Kidney epithelial cell (primary cell): ENCODE data around the gene IFITM5. TPM values are rescaled to one million over a fixed set of nuclear protein-coding genes. Genes with fewer than 3 reads are reported as not detected.
A peak's percentile ranks its signal among the peaks of the same experiment; 100 is the strongest.

Experiments
- DNase-seq: peaks from one replicate; pipeline ENCODE4 v3.0.0-alpha.2; 2010; ENCODE audit warnings: low read depth
- H3K27me3 ChIP-seq: 2 replicates; pipeline ENCODE4 v1.6.0; 2011; ENCODE audit warnings: low read length; ENCODE audit not compliant: control insufficient read depth, insufficient read depth
- H3K36me3 ChIP-seq: 2 replicates; pipeline ENCODE4 v1.5.1; 2011; ENCODE audit warnings: low read length; ENCODE audit not compliant: control insufficient read depth, insufficient read depth
- H3K4me3 ChIP-seq: 2 replicates; pipeline ENCODE4 v1.5.1; 2011; ENCODE audit warnings: low read depth, mild to moderate bottlenecking, control low read depth, low read length
- CTCF ChIP-seq: IDR thresholded peaks from 2 replicates; pipeline ENCODE4 v1.5.1; 2011; ENCODE audit warnings: mild to moderate bottlenecking, moderate library complexity, low read length, control low read depth, inconsistent platforms; ENCODE audit not compliant: insufficient read depth, poor library complexity, severe bottlenecking
- total RNA-seq: library from RNA; depleted of rRNA; stranded (reverse); fragments of >200 nt; gene quantifications from 2 replicates; pipeline ENCODE4 v1.2.3, GENCODE V29; 2015

IFITM5 gene
- total RNA-seq, 1 donor from 2014 or later, result not detected

GRCh38 chr11:251550-251949 lies 47.8 kb downstream of the IFITM5 start:
- DNase-seq, result no peak

DNA sequence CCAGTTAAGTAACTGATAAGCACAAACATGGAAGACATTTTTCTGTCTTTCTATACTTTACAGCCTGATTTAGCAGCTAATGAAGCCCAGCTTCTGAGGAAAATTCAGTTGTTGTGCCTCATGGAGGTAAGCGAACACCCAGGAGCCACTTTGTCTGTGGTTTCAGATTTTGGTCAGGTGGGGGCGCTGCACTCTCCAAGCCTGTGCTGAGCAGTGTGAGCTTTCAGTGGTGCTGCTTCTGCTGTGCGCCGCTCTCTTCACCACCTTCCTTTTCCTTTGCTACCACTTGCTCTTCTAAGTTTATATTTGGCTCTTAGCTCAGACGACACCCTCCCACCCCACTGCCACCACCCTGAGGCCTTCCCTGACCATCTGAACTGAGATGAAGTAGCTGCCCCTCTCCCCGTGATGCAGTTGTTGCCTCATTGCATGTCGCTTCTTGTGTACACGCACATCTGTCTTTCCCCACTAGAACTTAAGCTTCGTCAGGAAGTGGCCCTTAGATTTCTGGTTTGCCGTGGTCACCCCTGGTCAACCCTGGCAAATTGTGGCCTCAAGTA lies 48.5 kb downstream of the IFITM5 start:
- H3K4me3 ChIP-seq, result no peak overlapping the region
- no peaks in the 10 kb centered on the region for H3K27me3 ChIP-seq
- TF ChIP-seq CTCF, result peak; percentile 76
- DNase-seq, result no peak
- H3K36me3 ChIP-seq, result peaks cover 3% of the 10 kb centered on the region

More at GRCh38 chr11:251550-251949, 47.8 kb downstream of the IFITM5 start:
- no peaks in the 10 kb centered on the region for H3K27me3 ChIP-seq
- no peak overlapping the region for H3K4me3 ChIP-seq
- peaks cover 3% of the 10 kb centered on the region for H3K36me3 ChIP-seq
- TF ChIP-seq CTCF, result no peak

GRCh38 chr11:250274-250673 lies 49.1 kb downstream of the IFITM5 start:
- H3K4me3 ChIP-seq, result no peak overlapping the region
- no peak for DNase-seq
- H3K27me3 ChIP-seq, result no peaks in the 10 kb centered on the region
- H3K36me3 ChIP-seq, result peaks cover 3% of the 10 kb centered on the region
- TF ChIP-seq CTCF, result no peak

- H3K36me3 ChIP-seq, result peaks cover 5% of the 10 kb centered on the region
- TF ChIP-seq CTCF, result no peak
- no peaks in the 10 kb centered on the region for H3K27me3 ChIP-seq
- no peak for DNase-seq
- H3K4me3 ChIP-seq, result no peak overlapping the region
These were observed 50.3 kb downstream of the IFITM5 start for GRCh38 chr11:249062-249461.

Other genes with a start within 250 kb of the IFITM5 start
- not detected in 2 replicates for gene SCGB1C1, start 106.4 kb downstream of the IFITM5 start, total RNA-seq
- 30.6 and 31.1 TPM in 2 replicates for gene BET1L, start 92.1 kb downstream of the IFITM5 start, total RNA-seq
- gene RIC8A, start 91.8 kb downstream of the IFITM5 start, total RNA-seq, result 116 and 131 TPM in 2 replicates
- gene SIRT3, start 63.2 kb downstream of the IFITM5 start, total RNA-seq, result 11.4 and 11.8 TPM in 2 replicates
- gene PSMD13, start 62.5 kb downstream of the IFITM5 start, total RNA-seq, result 131 and 150 TPM in 2 replicates
- not detected in 2 replicates for gene NLRP6, start 21.1 kb downstream of the IFITM5 start, total RNA-seq
- 10.5 and 13.1 TPM in 2 replicates for gene PGGHG, start 10.4 kb downstream of the IFITM5 start, total RNA-seq
- 39.9 and 55.0 TPM in 2 replicates for gene IFITM2, start 8.3 kb upstream of the IFITM5 start, total RNA-seq
- gene IFITM1, start 14.5 kb upstream of the IFITM5 start, total RNA-seq, result 38.2 and 42.4 TPM in 2 replicates
- 93.7 and 125 TPM in 2 replicates for gene IFITM3, start 21.3 kb upstream of the IFITM5 start, total RNA-seq
- 24.2 and 31.6 TPM in 2 replicates for gene B4GALNT4, start 70.0 kb upstream of the IFITM5 start, total RNA-seq
- 23.9 and 24.9 TPM in 2 replicates for gene PKP3, start 94.7 kb upstream of the IFITM5 start, total RNA-seq
- gene SIGIRR, start 115.5 kb upstream of the IFITM5 start, total RNA-seq, result 98.4 and 113 TPM in 2 replicates
- 18.4 and 19.7 TPM in 2 replicates for gene ANO9, start 142.5 kb upstream of the IFITM5 start, total RNA-seq
- 81.1 and 96.3 TPM in 2 replicates for gene PTDSS2, start 150.8 kb upstream of the IFITM5 start, total RNA-seq
- gene RNH1, start 207.7 kb upstream of the IFITM5 start, total RNA-seq, result 229 and 251 TPM in 2 replicates
- 83.7 and 96.1 TPM in 2 replicates for gene HRAS, start 236.1 kb upstream of the IFITM5 start, total RNA-seq
- 1.6 and 1.9 TPM in 2 replicates for gene LRRC56, start 238.0 kb upstream of the IFITM5 start, total RNA-seq